HK-2 (cell line): ENCODE results near the gene INCENP.
"Not testable (repeated sequence)": the region's sequence is repeated elsewhere in the genome, so short reads cannot be mapped to it uniquely, and the experiment has no call there.

ENCODE experiments used
- DNase-seq: peaks from one replicate; pipeline ENCODE4 v3.0.0-alpha.2; 2018; ENCODE audit not compliant: unreplicated experiment

Gene INCENP

DNA sequence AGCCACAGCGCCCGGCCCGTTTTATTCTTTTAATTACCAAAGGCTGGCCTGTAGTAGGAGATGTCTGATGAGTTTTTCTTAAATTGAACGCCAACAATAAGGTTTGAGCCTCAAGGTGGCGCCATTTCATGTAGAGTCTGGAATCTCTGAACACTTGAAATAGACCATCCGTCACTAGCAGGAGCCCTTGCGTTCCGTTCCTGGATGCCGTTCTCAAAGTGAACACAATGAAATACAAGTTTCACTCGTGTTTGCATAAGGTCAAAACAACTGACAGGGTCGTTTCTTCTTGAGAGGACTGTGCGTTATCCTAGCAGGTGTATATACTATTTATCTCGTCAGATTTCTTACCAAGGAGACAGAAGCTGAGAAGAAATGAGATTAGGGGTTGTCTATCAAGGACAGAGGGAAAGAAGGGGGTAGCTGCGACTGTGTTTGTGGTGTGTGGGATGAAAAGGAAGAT, 47.5 kb downstream of the INCENP start:
- DNase-seq, result peak; percentile 48

DNA sequence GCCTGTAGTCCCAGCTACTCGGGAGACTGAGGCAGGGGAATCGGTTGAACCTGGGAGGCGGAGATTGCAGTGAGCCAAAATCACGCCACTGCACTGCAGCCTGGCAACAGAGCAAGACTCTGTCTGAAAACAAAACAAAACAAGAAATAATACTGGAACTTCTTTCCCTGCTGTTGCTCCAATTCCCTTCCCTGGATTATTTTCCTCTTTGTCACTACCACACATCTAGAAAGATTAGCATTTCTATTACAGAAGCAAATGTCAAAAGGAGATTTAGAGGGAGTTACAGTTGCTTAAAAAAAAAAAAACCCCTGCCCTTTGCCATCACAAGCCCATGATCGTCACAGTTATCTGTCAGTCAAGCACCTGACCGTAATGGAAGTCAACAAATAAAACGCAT, 48.5 kb downstream of the INCENP start:
- DNase-seq, result no peak

DNA sequence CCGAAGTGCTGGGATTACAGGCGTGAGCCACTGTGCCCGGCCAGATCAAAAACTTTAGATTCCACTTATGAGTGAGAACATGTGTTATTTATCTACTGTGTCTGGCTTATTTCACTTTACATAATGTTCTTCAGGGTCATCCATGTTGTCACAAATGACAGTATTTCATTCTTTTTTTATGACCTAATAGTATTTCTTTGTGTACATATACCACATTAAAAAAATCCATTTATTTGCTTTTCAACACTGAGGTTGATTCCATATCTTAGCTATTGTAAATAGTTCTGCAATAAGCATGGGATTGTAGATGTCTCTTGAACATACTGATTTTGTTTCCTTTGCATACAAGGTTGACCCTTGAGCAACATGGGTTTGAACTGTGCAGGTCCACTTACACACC, 53.0 kb downstream of the INCENP start:
- no peak for DNase-seq

DNA sequence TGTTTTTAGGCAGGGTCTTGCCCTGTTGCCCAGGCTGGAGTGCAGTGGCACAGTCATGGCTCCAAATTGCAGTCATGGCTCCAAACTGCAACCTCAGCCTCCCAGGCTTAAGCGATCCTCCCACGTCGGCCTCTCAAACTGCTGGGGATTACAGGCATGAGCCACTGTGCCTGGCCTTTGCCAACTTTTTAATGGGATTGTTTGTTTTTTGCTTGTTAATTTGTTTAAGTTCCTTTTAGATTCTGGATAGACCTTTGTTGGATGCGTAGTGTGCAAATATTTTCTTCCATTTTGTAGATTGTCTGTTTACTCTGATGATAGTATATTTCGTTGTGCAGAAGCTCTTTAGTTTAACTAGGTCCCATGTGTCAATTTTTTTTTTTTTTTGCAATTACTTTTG, 56.2 kb downstream of the INCENP start:
- DNase-seq, result no peak

DNA sequence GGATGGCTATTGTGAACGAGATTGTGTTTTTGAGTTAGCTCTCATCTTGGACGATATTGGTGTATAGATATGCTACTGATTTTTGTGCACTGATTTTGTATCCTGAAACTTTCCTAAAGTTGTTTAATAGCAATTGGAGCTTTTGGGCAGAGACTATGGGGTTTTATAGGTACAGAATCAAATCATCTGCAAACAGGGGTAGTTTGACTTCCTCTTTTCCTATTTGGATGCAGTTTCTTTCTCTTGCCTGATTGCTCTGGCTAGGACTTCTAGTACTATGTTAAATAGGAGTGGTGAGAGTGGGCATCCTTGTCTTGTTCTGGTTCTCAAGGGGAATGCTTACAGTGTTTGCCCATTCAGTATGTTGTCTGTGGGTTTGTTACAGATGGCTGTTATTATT, 57.3 kb downstream of the INCENP start:
- DNase-seq, result no peak

DNA sequence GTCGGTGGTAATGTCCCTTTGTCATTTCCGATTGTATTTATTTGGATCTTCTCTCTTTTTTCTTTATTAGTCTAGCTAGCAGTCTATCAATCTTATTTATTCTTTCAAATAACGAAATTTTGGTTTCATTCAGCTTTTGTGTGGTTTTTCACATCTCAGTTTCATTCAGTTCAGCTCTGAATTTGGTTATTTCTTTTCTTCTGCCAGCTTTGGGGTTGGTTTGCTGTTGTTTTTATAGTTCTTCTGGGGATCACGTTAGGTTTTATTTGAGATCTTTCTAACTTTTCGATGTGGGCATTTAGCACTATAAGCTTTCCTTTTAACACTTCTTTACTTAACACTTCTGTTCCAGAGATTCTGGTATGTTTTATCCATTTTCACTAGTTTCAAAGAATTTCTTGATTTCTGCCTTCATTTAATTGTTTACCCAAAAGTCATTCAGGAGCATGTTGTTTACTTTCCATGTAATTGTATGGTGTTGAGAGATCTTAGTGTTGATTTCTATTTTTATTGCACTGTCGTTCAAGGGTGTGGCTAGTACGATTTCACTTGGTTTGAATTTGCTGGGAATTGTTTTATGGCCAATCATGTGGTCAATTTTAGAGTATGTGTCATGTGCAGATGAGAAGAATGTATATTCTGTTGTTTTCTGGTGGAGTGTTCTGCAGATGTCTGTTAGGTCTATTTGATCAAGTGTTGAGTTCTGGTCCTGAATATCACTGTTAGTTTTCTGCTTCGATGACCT, 58.5 kb downstream of the INCENP start:
- no peak for DNase-seq

DNA sequence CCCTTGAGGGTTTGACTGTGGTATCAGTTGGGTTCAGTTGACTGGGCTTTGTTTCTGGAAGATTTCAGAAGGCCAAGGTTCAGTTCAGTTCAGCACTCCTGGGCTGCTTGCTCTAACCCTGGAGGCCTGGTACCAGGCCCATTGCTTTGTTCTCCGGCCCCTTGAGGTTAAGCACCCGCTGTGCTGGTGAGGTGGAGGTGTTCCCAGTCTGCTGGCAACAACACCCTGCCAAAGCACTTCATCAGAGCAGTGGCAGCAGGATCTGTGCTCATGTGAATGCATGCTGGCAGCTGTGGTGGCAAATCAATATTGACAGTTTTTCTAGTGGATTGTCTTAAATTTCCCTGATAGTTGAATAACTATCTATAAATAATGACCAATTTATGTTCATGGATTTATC, 62.4 kb downstream of the INCENP start:
- DNase-seq, result no peak

DNA sequence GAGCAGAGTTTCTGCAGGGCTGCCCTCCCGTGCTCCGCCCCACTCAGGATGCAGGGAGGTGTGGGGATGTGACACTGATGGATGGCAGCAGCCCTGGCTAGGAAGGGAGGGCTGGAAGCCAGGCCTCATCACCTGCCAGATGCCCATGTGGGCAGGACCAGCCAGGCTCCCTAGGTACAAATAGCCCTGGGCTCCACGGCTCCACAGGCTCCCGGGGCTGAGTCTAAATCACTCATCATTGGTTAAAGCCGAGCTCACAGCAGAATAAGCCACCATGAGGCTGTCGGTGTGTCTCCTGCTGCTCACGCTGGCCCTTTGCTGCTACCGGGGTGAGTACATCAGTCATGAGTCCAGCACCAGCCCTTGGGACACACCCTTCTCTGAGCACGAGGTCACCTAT, 66.2 kb downstream of the INCENP start, which contains the start of gene SCGB1D1:
Gene SCGB1D1 (plus strand): TSS at position 206 of the 400 bp plus-strand sequence. CDS start 69 bp downstream, at position 275.
- no peak for DNase-seq

DNA sequence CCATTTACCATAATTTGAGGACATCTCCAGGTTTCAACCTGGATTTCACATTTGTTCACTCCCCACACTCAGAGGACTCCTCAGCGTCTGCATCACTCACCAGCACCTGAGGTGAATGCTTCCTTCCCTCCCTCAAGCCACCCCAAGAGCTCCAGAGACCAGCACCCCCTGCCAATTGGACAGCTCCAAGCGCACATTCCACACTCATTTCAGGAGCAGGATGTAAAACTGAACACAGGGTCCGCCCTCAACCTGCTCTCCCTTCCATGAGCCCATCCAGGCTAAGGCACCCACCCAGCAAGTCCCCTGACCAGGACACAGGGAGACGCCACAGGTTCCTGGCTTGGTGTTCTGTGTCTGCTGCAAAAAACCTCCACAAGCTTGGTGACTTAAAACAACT, 70.1 kb downstream of the INCENP start:
- no peak for DNase-seq

DNA sequence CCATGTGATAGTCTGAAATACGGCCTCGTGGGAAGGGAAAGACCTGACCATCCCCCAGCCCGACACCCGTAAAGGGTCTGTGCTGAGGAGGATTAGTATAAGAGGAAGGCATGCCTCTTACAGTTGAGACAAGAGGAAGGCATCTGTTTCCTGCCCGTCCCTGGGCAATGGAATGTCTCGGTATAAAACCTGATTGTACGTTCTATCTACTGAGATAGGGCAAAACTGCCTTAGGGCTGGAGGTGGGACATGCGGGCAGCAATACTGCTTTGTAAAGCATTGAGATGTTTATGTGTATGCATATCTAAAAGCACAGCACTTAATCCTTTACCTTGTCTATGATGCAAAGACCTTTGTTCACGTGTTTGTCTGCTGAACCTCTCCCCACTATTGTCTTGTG, 71.2 kb downstream of the INCENP start:
- DNase-seq, result not testable (repeated sequence)

DNA sequence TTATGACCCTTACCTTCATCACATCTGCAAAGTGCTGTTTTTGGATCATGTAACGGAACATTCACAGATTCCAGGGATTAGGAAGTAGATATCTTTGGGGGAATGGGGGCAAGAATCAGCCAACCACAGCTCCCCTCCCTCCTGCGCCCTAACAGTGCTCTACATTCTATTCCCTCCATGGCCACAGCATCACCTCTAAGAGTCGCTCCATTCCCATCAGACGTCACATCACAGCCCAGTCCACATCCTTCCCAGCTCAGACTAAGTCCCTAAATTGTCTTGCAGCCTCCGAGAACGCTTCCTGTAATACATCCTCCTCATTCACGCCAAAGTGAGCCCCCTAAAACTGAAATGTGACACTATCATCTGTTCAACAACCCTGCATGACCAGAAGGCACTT, 72.1 kb downstream of the INCENP start:
- DNase-seq, result no peak

DNA sequence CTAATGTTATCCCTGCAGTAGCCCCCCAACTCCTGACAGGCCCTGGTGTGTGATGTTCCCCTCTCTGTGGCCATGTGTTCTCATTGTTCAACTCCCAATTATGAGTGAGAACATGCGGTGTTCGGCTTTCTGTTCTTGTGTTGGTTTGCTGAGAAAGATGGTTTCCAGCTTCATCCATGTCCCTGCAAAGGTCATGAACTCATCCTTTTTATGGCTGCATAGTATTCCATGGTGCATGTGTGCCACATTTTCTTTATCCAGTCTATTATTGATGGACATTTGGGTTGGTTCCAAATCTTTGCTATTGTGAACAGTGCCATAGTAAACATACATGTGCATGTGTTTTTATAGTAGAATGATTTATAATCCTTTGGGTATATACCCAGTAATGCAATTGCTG, 73.6 kb downstream of the INCENP start:
- DNase-seq, result not testable (repeated sequence)

DNA sequence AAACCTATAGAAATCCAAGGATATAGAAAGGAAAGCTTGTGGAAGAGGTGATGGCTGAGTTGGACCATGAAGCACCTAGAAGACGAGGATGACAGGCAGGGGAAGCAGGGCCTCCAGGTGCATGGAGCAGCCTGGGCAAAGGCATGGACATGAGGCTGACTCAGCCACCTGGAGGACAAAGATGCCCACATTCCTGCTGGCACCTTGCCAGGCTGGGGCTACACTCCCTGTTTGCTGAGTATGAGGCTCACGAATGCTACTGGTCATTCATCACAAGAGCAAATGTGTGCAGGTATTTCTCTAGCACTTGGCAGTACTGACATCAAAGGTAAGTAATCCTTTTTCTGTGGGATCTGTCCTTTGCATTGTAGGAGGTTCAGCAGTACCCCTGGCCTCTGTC, 77.6 kb downstream of the INCENP start:
- DNase-seq, result no peak
